GM21526 (cell line): ENCODE data around the gene SKAP2.

Experiments used
- ATAC-seq: cut with Tn5 transposase; IDR thresholded peaks from one replicate; pipeline ENCODE4 v1.9.1; 2021; ENCODE audit warnings: moderate library complexity; ENCODE audit not compliant: unreplicated experiment, low FRiP score

SKAP2 gene

DNA sequence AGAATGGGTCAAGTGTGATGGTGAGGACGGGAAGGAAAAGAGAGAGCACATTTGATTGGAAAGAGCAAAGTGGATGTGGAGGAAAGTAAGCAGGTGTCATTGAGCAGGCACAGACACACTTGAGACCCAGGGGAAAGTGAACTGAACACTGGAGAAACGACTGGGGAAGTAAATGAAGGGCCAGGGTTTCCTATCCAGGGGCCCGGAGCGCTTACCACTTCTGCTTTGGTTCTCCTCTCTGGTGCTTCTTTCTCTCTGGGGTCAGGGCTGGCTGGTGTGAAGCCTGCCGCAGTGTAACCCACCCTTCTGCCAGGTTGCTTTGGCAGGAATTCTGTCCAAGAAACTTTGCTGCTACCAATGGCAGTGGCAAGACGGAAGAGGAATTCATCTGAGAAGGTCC is 219.3 kb downstream of the SKAP2 start:
- no peak for ATAC-seq

DNA sequence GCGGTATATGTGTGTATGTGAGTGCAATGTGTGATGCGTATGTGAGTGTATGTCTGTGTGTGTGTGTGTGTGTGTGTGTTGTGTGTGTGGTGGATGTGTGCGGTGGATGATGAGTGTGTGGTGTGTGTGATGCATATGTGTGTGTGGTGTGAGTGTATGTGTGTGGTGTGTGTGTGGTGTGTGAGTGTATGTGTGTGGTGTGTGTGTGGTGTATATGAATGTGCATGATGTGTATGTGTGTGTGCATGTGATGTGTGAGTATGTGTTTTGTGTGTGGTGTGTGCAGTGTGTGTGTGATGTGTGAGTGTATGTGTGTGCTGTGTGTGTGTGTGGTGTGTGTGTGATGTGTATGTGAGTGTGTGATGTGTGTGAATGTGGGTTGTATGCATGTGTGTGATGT is 222.0 kb downstream of the SKAP2 start:
- no peak for ATAC-seq

DNA sequence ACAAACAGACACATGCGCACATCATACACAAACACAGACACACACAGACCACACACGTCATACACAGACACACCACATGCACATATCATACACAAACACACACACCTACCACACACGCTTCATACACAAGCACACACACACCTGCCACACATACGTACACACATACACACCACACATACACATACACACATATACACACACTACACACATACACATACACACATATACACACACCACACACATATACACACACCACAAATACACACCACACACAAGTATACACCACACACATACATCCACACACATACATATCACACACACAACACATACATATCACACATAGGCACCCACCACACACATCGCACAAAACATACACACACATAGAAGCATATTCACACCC is 224.7 kb downstream of the SKAP2 start:
- no peak for ATAC-seq

DNA sequence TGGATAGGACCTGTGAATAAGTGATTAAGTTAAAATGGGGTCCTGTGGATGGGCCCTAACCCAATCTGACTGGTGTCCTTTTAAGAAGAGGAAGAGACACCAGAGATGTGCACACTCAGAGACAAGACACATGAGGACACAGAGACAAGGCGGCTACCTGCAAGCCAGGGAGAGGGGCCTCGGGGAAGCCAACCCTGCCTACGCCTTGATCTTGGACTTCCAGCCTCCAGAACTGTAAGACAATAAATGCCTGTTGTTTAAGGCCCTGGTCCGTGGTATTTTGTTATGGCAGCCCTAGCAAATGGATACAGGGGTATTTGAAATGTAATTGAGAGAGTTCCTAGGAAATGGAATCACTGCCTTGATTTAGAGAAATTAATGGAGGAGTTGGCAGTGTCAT is 225.3 kb downstream of the SKAP2 start:
- no peak for ATAC-seq

DNA sequence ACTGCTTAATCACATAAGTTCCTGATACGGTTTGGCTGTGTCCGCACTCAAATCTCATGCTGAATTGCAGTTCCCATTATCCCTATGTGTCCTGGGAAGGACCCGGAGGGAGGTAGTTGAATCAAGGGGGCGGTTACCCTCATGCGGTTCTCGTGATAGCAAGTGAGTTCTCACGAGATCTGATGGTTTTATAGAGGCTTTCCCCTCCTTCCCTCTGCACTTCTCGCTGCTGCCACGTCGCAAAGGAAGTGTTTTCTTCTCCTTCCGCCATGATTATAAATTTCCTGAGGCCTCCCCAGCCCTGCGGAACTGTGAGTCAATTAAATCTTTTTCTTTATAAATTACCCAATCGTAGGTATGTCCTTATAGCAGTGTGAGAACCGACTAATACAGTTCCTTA is 226.2 kb downstream of the SKAP2 start:
- no peak for ATAC-seq

DNA sequence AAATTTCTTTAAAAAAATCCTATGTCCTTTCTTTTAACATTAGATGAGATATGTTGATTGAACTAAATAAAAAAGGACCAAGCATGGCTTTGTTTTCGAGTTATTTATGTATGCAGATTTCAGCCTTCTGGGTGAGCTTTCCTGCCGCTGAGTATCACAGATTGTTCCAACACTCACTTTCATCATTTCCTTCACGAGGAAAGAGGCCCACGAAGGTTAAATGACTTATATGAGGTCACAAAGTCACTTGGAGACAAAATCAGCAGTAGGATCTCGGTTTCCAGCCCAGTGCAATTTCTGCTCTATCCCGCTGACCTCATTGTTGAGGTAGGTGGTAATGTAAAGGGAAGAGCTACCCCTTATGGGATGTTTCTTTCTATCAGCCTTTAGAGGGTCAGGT is 226.8 kb downstream of the SKAP2 start:
- ATAC-seq: no peak

DNA sequence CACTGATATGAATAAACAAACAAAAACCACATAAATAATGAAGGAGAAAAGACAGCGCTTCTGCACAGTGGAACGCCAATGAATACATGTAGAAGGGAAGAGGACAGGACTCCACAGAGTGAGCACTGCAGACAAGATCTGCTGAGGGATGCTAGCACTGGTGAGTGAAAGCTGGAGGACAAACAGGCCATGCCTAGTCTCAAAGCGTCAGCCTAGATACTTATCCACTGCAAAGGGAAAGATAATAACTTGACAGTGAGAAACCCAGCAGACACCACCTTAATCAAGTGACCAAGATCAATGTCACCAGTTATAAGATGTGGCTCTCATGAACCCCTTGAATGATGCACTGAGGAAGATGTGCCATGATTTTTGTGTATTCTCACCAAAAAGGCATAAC is 227.6 kb downstream of the SKAP2 start:
- no peak for ATAC-seq

DNA sequence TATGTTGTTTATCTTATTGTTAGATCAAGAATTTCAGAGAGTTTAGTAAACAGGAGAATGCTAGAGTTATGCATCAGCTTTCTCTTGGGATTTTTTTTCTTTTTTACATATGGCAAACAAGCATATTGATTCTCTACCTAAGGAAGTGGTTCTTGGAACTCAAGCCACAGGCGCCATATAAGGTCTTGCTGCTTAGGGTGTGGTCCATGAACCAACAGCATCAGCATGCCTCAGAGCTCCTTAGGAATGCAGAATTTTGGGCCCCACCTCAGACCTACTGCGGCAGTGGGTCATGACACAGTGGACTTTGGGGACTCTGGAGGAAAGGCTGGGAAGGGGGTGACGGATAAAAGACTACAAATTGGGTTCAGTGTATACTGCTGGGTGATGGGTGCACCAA is 230.8 kb downstream of the SKAP2 start:
- no peak for ATAC-seq

DNA sequence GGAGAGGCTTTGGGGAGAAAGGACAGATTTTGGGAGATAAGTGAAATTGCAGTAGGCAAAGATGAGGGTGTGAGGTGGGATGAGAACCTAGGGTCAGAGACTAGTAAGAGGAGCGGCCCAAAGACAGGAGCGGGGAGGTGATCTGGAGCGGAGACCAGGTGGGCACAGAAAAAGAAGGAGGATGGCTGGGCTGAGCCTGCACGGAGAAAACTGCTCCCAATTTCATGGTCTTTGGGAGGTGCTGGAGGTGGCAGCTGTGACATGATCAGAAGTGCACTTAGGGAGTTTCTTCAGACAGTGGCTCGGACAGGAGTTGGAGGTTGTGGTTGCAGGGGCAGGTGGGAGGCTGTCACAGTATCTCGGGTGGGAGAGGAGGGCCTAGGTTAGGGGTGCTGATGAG is 232.8 kb downstream of the SKAP2 start:
- ATAC-seq: no peak

DNA sequence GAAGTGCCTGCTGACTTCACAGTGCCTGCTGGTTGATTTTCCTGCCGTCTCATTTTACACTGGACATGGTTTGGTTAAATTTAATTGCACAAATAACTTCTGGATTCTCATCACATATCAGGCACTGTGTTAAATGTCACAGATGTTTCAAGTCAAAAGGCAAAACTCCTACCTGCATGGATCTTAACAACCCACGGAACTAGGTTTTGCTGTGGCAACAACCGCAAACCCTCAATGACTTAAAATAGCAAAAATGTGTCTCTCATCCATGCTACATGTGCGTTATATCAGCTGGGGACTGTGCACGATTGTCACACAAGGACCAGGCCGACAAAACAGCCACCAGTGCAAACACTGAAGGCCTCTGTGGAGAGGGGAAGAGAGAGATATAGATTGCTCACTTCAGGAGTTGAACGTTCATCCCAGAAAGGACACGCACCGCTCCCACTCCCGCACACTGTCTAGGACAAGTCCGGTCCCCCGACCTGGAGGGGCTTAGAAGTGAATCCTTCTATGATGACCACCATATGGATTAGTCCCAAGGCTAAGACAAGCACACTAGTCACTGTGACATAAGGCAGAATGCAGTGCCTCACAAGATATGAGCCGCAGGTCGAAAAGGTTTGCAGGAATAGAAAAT is 233.3 kb downstream of the SKAP2 start:
- ATAC-seq: no peak

DNA sequence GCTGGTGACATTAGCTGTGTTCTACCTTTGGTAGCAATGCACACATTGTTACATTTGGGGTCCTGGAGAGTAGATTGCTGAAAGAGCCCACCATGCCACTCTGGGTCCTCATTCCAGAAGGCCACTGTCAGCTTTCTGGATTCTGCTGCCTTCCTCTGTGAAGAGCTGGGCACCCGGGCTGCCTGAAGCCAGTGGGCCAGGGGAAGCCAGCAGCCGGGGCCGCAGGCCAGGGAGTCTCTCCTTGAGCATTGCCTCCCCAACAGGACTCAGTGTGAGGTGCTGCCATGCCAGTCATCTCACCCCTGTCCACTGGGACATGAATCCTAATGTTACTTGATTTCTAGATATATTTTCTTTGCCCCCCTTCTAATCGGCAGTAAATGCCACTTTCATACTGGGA is 234.0 kb downstream of the SKAP2 start:
- no peak for ATAC-seq

DNA sequence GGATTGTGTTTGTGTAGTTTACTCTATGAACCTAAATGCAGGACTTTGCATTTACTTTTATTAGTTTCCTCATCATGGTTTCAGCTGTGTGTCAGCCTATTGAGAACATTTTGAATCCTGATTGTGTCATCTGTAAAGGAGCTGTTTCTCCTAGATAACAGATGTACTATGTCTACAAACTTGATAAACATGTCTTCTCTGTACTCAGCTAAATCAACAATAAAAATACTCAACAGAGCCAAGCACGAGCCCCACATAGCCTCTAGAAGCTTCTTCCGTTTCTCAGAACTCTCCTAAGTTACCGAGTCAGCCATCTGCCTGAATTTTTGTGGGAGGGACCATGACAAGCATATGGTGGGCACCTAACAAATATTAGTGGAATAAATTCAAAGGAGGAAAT is 234.7 kb downstream of the SKAP2 start:
- ATAC-seq: no peak

DNA sequence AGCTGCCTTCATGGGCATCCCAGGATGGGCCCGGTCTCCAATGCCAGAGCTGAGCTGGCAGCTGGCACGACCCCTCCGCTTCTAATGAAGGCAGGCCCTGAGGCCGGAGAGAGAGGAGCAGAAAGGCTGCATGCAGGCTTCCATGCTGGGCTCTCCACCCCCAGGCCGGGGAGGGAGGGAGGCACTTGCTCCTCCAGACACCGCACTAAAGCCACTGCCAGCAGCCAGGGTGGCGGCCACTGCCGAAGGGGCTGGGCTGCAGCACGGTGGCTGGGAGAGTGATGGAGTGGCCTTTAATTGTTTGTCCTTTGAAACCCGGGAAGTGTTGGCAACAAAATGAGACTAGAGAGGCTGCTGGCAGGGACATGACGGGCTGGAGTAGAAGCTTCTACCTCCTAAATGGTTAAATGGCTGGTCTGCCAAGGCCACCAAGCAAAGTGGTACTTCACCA is 236.5 kb downstream of the SKAP2 start:
- no peak for ATAC-seq

DNA sequence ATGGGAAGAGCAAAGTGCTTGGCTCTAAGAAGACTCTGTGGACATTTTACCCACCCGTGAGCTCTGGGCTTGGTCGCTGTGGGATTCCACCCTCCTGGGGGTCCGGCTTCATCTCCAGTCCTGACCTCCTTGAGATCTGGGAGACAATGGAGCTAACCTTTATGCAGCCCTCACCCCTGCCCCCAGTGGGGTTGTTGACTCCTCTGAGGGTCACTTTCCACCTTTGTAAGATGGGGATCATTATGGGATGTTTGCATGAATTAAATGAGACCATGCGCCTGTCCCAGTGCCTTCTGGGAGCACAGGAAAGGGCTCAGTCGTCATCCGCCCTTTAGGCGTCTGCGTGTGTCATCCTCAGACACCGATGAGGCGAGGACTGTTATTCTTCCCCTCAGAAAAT is 237.2 kb downstream of the SKAP2 start:
- ATAC-seq: no peak

DNA sequence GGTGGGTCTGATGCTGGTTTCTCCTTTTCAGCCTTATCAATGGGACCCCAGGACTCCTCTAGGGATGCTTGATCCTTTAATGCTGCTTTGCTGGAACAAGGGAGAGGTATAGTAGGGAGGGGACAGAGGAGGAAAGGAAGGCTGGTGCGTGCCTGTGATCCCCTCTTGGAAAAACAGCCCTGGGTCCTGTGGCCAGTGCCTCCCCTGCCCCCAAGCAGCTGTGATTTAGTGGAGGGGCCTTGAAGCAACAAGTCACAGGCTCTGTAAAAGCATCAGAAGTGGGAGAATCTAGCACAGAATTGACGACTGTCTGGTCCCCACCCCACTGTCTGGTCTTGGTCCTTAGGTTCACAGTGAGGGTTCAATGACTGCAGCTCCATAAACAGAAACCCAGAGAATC is 237.7 kb downstream of the SKAP2 start:
- no peak for ATAC-seq

DNA sequence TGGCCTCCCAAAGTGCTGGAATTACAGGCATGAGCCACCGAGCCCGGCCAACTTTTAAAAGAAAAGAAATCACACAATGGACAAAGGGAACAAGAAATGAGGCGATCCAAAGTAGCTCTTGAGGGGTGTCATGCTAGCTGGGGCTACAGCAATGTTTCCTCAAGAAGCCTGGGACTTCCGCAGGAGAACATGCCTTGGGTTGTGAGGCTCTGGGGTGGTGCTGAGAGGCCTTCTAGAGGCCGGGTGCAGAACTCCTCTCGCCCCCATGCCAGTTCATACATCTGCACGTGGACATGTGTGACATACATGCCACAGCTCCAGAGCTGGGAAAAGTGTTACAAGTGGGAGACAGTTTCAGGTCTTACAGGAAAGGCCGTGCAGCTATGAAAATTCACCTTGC is 238.2 kb downstream of the SKAP2 start:
- ATAC-seq: no peak

DNA sequence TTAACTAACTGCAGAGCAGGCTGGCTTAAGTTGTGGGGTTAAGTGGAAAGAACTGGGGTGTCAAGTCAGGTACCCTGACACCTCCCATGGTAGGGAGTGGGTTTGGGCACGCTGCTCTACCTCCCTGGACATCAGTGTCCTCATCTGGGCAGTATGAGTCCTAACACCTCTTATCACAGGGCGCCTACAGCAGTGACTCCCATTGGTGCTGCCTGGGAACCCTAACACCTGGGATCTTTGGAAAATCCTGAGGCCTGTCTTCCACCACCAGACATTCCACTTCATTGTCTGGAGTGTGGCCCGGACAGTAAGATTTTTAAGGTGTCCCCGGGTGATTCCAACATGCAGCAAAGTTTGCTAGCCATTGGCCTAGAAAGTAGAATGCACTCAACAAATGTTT is 239.1 kb downstream of the SKAP2 start:
- ATAC-seq: no peak

DNA sequence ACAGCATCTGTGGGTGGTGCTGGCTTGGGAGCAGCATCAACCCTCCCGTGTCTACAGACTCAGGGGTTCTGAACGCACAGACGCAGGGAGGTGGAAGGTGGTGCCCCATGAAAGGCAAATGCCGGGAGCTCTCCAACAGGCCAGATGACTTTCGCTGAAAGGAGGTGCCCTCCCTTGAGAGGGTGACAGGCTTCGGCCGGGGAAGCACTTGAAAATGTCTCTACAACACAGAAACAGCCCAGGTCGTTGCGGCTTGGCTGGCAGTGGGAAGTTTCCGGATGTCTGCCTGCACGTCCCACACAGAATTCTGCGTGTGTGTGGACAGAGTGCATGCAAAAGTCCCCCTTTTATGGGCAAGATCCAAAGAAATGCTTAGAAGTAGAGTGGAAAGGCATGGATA is 239.6 kb downstream of the SKAP2 start:
- ATAC-seq: no peak

DNA sequence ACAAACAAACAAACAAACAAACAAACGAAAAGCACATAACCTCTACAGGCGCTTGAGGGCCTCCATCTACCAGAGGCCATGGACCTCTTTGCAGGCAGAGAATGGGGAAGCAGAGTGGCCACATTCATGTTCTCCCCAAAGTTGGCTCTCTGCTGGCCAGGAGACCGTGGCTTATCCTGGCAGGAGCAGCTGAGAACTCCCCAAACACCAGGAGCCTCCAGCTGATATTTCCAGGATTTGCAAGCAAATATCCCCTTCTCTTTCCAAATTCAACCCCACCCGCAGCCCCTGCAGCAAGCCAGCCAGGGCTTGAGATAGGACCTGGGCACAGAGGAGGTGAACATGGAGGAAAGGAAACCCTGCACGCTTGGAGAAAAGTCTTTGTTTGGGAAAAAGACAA is 240.0 kb downstream of the SKAP2 start:
- ATAC-seq: no peak

DNA sequence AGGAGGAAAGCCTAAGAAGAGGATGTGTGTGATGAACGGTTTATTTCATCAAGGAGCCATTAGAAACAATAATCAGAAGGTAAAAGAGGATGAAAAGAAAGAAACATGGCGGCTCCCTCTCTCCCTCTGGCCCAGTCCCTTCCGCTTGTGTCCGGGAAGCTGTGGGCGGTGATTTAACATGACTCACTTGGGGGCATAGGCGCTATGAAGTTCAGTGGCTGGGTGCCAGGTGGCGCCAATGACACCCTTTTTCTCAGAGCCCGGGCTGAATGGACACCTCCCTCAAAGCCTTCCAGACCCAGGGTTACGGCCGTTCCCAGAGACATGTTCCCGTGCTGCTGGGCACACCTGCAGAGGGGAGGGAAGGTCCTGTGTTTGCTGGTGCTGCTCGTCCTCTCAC is 244.0 kb downstream of the SKAP2 start:
- no peak for ATAC-seq

DNA sequence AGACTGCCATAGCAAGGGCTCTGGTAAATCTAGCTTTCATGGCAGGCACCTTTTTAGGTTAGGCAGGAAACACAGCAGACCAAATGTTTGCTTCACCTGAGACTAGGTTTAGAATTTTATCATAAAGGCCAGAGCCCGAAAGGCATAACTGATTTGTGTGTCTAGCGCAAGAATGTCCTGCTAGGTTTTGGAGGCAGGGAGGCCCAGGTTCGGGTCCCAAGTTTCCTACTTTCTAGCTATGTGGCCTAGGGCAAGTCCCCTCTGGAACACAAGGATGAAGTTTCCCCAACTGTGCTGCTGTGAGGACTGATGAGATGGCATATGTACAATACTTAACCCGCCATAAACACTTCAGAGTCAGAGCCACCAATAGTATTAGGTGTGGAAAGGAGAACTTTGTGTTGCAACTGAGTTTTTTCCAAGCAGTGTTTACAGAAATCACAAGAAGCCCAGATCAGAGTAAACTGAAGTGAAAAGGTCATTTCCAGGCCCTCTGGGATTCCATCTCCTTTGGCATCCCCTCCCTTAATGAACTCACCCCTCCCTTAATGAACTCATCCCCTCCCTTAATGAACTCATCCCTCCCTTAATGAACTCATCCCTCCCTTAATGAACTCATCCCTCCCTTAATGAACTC is 244.9 kb downstream of the SKAP2 start:
- no peak for ATAC-seq

DNA sequence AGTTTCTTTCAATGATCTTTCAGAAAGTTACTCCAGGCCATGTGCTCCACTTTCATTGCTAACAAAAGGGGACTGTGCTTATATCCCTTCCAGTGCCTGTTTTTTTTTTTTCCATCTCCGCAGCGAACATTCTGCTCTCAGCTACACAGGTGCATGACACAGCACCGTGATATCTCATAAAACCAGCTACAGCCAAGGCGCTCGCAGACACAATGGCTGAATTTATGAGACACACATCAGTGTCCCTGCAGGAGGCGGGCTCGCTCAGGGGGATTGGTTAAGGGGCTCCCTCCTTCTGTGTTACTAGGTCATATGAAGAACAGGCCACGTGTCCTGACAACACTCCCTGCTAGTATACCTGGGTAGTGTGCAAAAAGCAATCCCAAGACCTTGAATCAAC is 245.5 kb downstream of the SKAP2 start:
- no peak for ATAC-seq

DNA sequence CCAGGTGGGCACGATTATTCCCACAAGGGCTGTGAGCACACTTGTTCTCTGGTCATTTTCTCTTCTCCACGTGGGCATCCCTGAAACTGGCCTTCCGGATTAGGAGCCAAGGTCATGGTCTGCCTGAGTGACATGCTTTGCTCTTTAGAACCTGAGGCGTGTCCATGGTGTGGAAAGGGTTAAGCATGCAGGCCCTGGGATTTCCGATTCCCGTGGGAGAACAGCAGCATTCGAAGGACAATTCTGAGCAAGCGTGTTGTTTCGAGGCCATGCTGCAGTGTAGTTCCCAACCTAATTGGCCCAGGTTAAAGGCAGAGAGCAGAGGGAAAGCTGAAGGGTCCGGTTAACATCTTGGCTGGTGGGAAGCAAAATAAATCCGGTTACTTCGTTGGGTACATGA is 245.9 kb downstream of the SKAP2 start:
- no peak for ATAC-seq
